Suprapubic skin (tissue), 4 donors: ENCODE results near the gene MRPL10. TPM values are rescaled to one million over a fixed set of nuclear protein-coding genes. Genes with fewer than 3 reads are reported as not detected.

Experiments
- DNase-seq, 2 donors: peaks; one replicate each; pipeline ENCODE4 v3.0.0-alpha.2; 2019; ENCODE audit warnings: low spot score in 2 of 2
- H3K27ac ChIP-seq: fragments of 200-600 bp; sonication (generic); one replicate; pipeline ENCODE4 v1.5.1; 2019
- H3K27me3 ChIP-seq: fragments of 200-600 bp; sonication (generic); one replicate; pipeline ENCODE4 v1.5.1; 2019
- H3K36me3 ChIP-seq: fragments of 200-600 bp; sonication (generic); one replicate; pipeline ENCODE4 v1.5.1; 2019
- H3K4me1 ChIP-seq: fragments of 200-600 bp; sonication (generic); one replicate; pipeline ENCODE4 v1.5.1; 2019
- H3K4me3 ChIP-seq: fragments of 200-600 bp; sonication (generic); one replicate; pipeline ENCODE4 v1.5.1; 2019; ENCODE audit warnings: mild to moderate bottlenecking
- H3K9me3 ChIP-seq: fragments of 200-600 bp; sonication (generic); one replicate; pipeline ENCODE4 v1.5.1; 2019
- EP300 ChIP-seq: sonication (generic); formaldehyde crosslinking; IDR thresholded peaks from one replicate; pipeline ENCODE4 v1.6.1; 2017; ENCODE audit warnings: antibody characterized with exemption
- POLR2A ChIP-seq, 2 donors: fragments of 450-650 bp; IDR thresholded peaks; one replicate each; pipeline ENCODE4 v1.6.1; 2017; ENCODE audit warnings: antibody characterized with exemption in 2 of 2, mild to moderate bottlenecking in 2 of 2, moderate library complexity in 2 of 2
- POLR2AphosphoS5 ChIP-seq, 3 donors: sonication (generic); formaldehyde crosslinking; IDR thresholded peaks; one replicate each; pipeline ENCODE4 v1.6.1; 2017; ENCODE audit warnings: antibody characterized with exemption in 3 of 3
- WGBS: methylation state at CpG from one replicate; pipeline ENCODE4 v1.1.5; 2018; 5-methylcytosine and 5-hydroxymethylcytosine counted together
- total RNA-seq, 4 donors: library from RNA; depleted of rRNA; stranded (reverse); fragments of >200 nt; gene quantifications; one replicate each; pipeline ENCODE4 v1.1.0, GENCODE V29; 2016
- TF ChIP-seq, protein P1 (sequence below), 2 donors: fragments of 200-600 bp in 1 of 2; fragments of 450-650 bp in 1 of 2; sonication (generic) in 1 of 2; IDR thresholded peaks; one replicate each; pipeline ENCODE4 v1.5.1; 2016 to 2019; ENCODE audit warnings: antibody characterized with exemption in 2 of 2, mild to moderate bottlenecking in 1 of 2, moderate library complexity in 1 of 2

The MRPL10 gene
- total RNA-seq, 4 donors from 2014 or later = 27.7 to 33.8 (median 31.2) TPM

DNA sequence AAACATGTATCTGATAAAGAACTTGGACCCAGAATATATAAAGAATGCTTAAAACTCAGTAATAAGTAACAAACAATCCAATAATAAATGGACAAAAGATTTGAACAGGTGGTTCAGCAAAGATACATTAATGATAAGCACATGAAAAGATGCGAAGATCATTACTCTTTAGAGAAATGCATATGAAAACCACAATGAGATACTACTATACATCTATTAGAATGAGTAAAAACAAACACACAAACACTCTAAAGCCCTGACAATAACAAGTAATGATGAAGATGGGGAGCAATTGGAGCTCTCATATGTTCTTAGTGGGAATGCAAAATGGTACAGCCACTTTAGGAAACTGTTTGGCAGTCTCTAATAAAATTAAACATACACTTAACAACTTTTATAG, 38.9 kb downstream of the MRPL10 start:
- Histone ChIP-seq H3K36me3 (no peaks in the 10 kb centered on the region), H3K9me3 (no peaks in the 10 kb centered on the region), H3K4me1 (peaks cover 10% of the 10 kb centered on the region), H3K4me3 (no peak overlapping the region), H3K27ac (no peak overlapping the region), H3K27me3 (peaks cover 76% of the 10 kb centered on the region)
- DNase-seq = no peak
- WGBS = 74% methylated on average over 1 of the region's 1 CpG
- TF ChIP-seq POLR2A (IDR thresholded peaks at IDR 0.05) (no peak), EP300 (no peak), POLR2AphosphoS5 (IDR thresholded peaks at IDR 0.05) (no peak)
- TF ChIP-seq, protein P1, sequence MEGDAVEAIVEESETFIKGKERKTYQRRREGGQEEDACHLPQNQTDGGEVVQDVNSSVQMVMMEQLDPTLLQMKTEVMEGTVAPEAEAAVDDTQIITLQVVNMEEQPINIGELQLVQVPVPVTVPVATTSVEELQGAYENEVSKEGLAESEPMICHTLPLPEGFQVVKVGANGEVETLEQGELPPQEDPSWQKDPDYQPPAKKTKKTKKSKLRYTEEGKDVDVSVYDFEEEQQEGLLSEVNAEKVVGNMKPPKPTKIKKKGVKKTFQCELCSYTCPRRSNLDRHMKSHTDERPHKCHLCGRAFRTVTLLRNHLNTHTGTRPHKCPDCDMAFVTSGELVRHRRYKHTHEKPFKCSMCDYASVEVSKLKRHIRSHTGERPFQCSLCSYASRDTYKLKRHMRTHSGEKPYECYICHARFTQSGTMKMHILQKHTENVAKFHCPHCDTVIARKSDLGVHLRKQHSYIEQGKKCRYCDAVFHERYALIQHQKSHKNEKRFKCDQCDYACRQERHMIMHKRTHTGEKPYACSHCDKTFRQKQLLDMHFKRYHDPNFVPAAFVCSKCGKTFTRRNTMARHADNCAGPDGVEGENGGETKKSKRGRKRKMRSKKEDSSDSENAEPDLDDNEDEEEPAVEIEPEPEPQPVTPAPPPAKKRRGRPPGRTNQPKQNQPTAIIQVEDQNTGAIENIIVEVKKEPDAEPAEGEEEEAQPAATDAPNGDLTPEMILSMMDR (IDR thresholded peaks at IDR 0.05) = no peak

DNA sequence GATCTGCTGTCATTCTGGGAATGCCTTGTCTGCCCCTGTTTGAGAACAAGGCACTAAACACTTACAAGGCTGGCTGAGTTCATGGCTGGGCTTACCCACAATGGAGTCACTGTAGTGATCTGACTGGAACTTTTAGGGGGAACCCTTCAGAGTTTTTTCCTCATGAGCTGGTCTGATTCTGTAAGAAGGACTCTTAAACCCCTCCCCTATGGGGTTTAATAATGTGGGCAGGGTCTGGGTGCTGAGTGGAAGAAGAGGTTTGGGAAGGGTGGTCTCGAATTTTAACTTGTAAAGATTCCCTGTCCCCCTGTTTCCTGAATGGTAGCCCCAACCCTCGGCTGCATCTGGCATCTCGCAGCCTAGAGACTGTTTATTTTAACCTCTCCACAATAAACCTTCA, 40.3 kb downstream of the MRPL10 start:
- TF ChIP-seq EP300 (no peak), POLR2A (IDR thresholded peaks at IDR 0.05) (no peak), POLR2AphosphoS5 (IDR thresholded peaks at IDR 0.05) (no peak)
- TF ChIP-seq, protein P1 (IDR thresholded peaks at IDR 0.05) = no peak
- 33% methylated on average over 3 of the region's 3 CpGs for WGBS
- no peak overlapping the region for H3K4me3 ChIP-seq
- H3K9me3 ChIP-seq = no peaks in the 10 kb centered on the region
- no peak overlapping the region for H3K27ac ChIP-seq
- peaks cover 80% of the 10 kb centered on the region for H3K27me3 ChIP-seq
- H3K36me3 ChIP-seq = no peaks in the 10 kb centered on the region
- DNase-seq = peak in 1 of 2 donors; percentile 26
- H3K4me1 ChIP-seq = peaks cover 10% of the 10 kb centered on the region

DNA sequence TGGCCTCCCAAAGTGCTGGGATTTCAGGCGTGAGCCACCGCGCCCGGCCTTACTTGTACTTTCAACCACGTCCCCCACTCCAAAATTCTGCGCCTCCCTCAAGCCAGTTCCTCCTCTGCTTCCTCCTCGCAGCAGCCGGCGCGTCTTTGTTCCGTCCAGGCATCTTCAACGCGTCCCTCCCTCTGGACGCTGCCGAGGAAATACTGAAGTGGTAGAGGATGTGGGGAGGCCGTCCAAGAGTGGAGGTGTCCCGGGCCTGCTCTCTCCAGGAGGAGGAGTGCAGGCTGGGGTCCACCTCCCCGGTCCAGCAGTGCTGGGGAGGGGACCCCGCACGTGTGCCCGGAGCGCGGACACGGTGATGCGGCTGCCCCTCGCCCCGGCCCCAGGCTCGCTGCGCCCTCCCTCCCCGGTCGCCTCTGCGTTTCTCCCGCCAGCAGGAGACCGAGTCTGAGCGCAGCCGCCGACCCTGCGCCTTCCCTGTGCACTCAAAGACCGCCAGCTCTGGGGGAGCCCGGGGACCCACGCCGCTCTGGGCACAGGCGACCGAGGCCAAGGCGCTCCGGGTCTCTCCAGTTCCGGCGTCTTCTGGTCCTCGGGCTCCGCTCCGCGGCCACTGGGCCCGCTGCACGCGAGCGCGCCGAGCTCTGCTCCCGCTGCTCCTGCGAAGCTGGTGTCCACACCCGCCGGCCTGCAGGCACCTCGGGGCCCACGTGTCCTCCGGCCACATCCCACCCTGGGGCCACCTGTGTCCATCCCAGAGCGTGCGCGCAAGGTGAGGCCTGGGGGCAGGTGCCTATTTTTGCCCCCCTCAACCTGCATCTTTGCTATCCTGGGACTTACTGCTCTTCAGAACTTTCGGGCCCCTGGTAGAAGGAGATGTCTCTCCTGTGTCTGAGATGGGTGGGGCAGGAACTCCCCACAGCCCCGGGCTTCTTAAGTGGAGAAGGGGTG, 41.5 kb downstream of the MRPL10 start:
- 11% methylated on average over 9 of the region's 70 CpGs for WGBS
- H3K36me3 ChIP-seq = no peaks in the 10 kb centered on the region
- H3K9me3 ChIP-seq = no peaks in the 10 kb centered on the region
- peak in 1 of 2 donors; percentile 78 for DNase-seq
- H3K27ac ChIP-seq = no peak overlapping the region
- H3K27me3 ChIP-seq = peaks cover 77% of the 10 kb centered on the region
- no peak for TF ChIP-seq POLR2A (IDR thresholded peaks at IDR 0.05)
- TF ChIP-seq, protein P1 (IDR thresholded peaks at IDR 0.05) = peak in 1 of 2 donors; percentile 58
- H3K4me1 ChIP-seq = peaks cover 10% of the 10 kb centered on the region
- peak overlapping the region; percentile 49 for H3K4me3 ChIP-seq

DNA sequence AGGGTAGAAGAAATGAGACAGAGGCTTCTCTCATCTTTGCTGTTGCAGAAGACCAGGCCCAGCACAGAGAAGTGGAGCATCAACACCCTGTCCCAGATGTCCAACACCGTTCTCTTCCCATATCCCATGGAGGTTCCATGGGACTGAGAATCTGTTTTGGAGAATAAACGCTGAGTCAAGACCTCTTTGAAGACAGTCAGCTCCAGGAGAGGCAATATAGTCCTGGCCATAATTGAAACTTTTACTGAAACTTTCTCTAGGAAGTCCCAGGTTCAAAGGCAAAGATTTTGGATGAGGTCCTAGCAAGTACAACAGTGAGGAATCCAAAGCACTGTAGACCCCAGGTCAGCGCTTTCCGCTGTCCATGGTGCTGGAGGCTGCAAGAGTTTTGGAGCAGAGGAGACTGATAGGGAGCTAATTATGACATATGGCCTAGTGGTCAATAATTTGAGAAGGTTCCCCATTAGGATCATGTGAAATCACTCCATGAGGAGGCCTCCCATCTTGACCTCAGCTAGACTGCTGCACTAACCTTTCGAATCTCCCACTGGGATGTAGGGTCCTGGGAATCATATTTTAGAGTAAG, 45.7 kb downstream of the MRPL10 start:
- Histone ChIP-seq H3K27me3 (peaks cover 34% of the 10 kb centered on the region), H3K4me1 (peaks cover 10% of the 10 kb centered on the region), H3K27ac (no peak overlapping the region), H3K36me3 (no peaks in the 10 kb centered on the region), H3K9me3 (no peaks in the 10 kb centered on the region), H3K4me3 (no peak overlapping the region)
- TF ChIP-seq POLR2A (IDR thresholded peaks at IDR 0.05) = no peak
- TF ChIP-seq, protein P1 (IDR thresholded peaks at IDR 0.05) = no peak
- TF ChIP-seq POLR2AphosphoS5 (IDR thresholded peaks at IDR 0.05) = no peak
- TF ChIP-seq EP300 = no peak
- 56% methylated on average over 5 of the region's 5 CpGs for WGBS
- DNase-seq = no peak

DNA sequence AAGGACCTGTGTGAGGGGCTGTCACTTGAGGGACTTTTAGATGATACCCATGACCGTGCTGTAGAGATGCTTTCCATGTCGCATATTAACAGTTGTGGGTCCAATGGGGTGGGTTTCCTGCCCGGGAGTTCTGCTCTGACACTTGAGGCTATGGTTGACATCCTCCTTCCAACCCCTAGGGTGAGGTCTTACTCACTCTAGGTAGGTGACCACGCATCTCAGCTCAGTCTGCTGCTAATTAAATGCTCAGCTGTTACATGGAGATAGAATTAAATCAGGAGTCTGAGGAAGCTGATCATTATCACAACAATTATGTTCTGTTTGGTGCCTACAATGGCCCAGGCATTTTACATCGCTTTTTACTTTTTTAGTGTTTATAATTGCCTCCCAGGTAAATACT, 49.9 kb downstream of the MRPL10 start:
- TF ChIP-seq, protein P1 (IDR thresholded peaks at IDR 0.05) = no peak
- TF ChIP-seq EP300 (no peak), POLR2AphosphoS5 (IDR thresholded peaks at IDR 0.05) (no peak), POLR2A (IDR thresholded peaks at IDR 0.05) (no peak)
- H3K4me1 ChIP-seq = no peaks in the 10 kb centered on the region
- DNase-seq = no peak
- no peaks in the 10 kb centered on the region for H3K36me3 ChIP-seq
- H3K27me3 ChIP-seq = peaks cover 28% of the 10 kb centered on the region
- H3K27ac ChIP-seq = no peak overlapping the region
- WGBS = 65% methylated on average over 5 of the region's 5 CpGs
- H3K4me3 ChIP-seq = no peak overlapping the region
- no peaks in the 10 kb centered on the region for H3K9me3 ChIP-seq
